Right renal cortex interstitium (tissue), 3 donors: ENCODE data around the gene FMNL2. TPM values are rescaled to one million over a fixed set of nuclear protein-coding genes. Genes with fewer than 3 reads are reported as not detected.
"Not testable (repeated sequence)": the region's sequence is repeated elsewhere in the genome, so short reads cannot be mapped to it uniquely, and the experiment has no call there.

ENCODE experiments used
- DNase-seq, 3 donors: peaks; one replicate each; pipeline ENCODE4 v3.0.0-alpha.2; 2013; ENCODE audit warnings: low read depth in 3 of 3, low spot score in 2 of 3
- polyA plus RNA-seq, 3 donors: library from polyadenylated mRNA; unstranded; fragments of 120-200 nt; gene quantifications; one replicate each; pipeline ENCODE4 v1.2.1, GENCODE V29; 2013; ENCODE audit not compliant: insufficient read length in 3 of 3

FMNL2 gene
- polyA plus RNA-seq, 3 donors = 83.8 to 107 (median 98.2) TPM

DNA sequence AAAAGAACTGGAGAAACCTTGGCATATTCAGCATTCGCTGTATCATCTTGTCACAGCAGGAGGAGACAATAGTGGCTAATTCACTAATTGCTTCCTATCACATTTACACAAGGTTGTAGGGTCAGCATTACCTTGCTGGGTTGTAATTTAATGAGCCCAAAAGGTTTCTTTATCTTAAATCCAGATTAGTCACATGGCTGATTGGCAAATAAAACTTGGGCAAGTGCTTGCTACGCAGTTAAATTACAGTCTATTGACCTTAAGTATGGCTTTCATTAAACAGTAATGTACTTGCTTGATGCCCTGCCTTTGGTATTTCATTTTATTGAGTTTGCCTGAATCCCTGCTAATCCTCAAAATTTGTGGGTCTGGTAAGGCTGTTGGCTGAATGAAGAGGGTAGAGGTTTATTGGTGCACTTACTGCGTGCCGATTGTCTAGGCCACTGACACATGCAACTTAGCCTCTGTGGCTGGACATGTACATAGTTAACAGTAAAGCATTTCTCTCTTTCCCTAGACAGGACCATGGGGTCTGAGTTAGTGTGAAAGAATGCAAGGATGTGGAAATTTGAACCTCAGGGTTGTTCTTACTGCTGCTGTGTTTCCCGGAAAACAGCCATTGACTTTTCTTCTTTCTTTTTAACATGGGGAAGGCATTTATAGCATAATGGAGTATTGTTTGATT is 34.3 kb downstream of the FMNL2 start:
- DNase-seq = no peak

DNA sequence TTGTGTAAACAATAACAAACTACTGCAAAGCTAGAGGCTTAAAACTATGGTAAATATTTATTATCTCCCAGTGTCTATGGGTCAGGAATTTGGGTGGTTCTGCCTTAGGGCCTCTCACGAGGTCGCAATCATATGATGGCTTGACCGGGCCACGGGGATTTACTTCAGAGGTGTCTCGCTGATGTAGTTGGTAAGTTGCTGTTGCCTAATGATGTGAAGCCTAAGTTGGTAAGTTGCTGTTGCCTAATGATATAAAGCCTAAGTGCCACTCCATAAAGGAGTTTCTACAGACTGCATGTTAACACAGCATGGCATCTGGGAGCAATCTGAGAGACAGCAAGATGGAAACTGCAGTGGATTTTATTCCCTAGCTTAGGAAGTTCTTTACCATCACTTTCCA is 35.8 kb downstream of the FMNL2 start:
- DNase-seq = no peak

DNA sequence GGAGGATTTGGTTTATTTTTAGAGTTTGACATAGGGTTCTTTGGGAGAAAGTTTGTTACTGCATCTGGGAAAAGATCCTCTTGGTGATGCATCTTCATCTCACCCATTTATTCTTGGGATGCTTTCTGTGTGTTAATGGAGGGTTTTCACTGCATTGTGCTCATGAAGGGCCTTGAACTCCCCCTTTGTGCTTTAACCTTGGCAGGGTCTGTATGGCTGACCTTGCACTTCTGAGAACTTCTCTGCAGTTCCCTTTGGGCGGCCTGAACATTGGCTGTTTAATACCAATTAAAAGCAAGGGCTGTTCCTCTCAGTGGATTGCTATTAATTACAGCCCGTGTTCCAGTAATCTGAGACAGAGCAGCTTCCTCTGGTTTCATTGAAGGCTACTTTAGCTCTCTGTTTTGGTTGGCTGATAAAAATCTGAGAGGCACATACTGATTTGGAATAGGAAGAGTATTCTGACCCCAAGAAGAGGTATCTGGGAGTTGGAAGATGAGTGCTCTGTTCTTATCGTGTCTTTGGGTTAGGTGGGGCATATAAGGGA is 37.5 kb downstream of the FMNL2 start:
- DNase-seq = no peak

DNA sequence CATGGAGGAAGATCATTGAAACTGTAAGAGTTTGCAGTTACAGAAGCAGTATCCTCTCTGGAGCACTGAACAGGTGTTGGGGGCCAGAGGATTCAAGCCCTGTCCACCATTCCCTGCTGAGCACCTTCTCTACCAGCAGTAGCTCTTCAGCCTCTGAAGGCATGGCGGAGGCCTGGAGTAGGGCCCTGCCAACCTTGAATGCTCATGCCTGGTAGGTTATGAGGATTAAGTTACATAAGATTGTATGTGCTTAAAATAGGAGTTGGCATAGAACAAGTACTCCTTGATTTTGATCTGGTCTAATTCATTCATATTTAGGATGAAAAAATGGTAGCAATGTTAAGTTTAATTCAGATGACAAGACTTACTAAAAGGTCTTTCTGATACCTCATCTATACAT is 40.2 kb downstream of the FMNL2 start:
- no peak for DNase-seq

DNA sequence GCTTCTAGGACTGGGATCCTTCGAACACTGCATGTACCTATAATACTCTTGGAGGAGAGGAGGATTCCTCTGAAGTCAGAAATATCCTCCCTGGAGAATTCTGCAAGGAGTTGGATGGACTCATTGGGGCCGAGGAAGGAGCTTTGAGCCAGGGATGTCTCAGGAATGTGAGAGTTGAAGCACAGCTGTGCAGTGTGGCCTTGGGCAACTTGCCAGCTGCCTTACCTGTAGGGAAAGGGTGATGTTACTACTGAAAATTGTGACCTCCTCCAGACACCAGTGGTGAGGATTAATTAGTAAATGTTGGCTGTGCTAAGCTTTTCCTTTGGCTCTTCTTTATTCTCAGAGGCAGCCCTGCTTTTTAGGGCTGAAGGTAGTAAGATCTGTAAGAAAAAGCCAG is 41.4 kb downstream of the FMNL2 start:
- no peak for DNase-seq

DNA sequence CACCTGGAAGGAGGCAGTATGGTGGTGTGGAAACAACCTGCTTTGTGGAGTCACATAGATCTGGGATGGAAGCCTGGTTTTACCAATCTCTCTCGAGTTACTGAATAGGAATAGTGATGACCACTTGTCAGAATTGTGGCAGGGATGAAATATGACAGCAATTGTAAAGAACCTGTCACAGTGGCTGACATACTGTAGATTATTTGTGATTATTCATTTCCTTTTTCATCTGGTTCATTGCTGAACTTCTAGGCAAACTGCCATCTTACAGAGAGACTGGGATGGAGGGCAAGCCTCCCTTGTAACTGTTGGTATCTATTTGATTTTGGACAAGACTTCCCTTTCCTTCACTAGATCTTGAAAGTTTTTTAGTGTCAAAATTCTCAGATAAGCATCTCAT is 42.0 kb downstream of the FMNL2 start:
- DNase-seq = no peak

DNA sequence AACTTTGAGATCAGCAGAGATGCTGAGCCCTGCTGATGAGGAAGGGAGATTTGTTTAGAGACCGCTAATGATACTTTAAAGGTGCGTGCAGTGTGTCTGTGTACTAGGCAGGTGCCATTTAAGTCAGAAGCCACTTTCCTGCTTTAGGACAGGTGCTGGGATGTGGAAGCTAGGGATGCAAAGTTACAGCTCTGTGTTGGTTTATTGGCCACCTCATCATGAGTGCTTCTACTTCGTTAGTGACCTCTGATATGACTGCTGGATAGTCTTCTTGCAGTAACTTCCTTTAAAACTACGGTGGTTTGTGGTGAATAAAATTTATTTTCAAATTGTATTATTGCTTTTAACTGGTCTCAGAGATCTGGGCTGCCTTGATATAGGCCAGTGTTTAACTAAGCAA is 44.1 kb downstream of the FMNL2 start:
- DNase-seq = no peak

DNA sequence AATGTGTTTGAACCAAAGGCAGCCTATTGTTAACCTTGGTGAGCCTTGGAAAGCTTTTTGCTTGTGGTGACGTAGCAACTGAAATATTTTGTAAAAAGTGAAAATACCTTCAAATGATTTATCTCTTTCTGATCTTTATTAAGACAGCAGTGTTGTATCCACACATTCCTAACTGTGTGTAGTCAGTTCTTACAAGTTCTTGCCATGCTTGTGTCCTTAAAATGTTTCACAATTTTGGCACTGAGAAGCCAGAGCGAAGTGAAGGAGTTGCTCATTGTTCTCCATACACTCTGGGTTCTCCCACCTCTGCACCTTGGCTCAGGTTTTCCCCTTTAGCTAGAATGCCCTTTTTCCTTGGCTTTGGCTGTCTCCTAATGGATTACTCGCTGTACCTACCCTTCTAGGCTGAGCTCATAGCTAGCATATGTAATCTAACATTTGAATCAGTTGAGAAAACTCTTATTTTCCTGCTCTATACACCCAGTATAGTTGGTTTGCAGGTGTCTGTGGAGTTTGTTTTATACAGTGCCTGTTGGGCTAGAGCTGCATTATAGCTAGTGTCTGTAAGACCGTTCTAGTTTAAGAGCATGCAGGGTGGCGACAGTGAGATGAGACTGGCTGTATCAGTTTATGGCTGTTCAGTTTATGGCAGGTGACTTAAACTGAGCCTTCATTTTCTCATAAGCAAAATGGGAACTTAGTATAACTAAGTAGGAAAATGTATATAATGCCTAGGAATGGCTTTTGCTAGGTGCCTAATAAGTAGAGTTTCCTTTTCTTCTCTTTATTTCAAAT is 45.5 kb downstream of the FMNL2 start:
- DNase-seq = no peak

DNA sequence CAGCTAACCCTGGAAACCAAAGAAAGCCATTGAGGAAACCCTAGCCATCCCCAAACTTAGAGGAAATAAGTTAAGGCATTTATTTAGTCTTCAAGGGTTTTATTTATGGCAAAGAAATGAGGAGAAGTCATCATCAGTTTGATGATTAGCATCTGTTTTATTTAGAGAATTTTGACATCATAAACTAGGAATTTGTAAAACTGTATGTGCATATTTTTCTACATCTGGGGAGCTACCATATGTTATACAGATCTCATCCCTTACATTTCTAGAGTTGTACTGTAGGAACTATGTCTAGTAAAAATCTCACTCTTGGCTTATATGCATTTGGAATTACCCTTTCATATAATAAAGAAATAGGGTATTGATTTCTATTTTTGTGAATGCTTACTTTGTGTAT is 48.7 kb downstream of the FMNL2 start:
- no peak for DNase-seq

DNA sequence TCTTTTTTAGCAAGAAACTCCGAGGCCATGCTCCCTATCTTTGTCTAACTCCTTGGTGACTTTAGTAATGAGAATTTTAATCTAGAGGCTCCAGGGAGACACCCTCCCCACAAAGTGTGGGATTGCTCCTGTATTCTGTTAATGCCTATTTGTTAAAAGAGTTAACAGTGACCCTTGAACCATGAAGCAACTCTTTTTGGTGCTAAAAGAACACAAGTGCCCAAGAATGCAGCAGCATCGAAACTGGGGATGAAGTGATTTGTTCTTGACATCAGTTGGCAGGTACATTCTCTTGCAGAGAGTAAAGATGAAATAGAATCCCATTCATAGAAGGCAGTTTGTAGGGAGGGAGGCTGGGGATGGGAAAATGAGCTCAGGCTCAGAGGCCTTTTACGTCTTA is 50.0 kb downstream of the FMNL2 start:
- DNase-seq = no peak

DNA sequence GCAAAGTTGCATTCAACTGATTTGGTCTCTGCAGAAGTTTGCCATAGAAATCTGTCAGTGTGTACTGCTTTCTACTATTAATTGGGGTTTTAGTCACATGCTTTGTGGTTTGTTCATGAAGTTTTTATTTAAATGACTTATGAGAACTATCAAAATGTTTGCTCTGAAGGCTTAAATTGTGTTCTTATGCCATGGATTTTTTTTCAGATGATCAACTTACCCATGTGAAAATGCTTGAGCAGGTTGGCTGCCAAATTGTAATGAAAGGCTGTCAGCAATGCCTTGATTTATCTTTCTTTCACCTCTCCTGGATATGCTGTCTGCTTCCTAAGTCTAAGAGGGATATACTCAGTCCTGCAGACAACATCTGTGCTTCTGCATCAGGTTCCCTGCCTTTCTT is 50.7 kb downstream of the FMNL2 start:
- DNase-seq = no peak

DNA sequence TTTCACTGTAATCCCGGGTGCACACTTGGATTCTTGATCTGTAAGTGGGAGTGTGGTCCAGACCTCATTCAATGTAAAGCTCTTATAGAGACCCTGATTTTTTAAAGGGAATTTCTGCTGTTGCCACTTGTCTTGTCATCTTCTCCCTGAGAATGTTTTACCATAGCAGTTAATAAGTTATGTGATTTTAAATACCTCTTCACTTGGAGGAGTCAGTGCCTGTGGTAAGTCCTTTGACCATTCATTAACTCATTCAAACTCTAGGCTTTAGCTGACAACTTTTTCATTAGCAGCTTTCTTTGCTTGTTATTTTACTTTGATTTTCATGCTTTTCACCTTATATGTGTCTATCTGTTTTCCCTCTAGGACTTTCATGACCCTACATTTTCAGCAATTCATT is 51.3 kb downstream of the FMNL2 start:
- no peak for DNase-seq

DNA sequence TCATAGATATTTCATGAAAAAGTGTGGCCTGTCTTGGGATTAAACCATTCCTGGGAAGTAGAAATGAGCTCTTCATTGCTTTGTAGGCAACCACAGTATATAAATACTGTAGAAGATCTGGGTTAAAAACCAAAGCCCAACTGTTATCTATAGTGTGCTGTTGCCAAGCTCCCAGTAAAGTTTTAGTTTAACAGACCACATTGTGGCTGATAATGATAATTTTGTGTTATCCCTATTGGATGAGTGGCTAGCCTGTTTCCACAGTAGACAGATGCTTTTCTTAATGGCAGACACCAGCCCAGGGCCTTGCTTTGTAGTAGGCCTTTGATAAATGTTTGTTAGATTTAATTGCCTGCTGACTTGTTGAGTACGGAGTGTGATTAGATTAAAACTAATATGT is 52.1 kb downstream of the FMNL2 start:
- no peak for DNase-seq

DNA sequence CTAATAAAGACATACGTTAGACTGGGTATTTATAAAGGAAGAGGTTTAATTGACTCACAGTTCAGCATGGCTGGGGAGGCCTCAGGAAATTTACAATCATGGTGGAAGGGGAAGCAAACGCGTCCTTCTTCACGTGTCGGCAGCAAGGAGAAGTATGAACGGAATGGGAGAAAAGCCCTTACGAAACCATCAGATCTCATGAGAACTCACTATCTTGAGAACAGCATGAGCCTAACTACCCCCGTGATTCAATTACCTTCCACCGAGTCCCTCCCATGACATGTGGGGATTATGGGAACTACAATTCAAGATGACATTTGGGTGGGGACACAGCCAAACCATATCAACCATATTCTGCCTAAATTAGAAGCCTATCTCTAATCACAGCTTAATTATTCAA is 53.3 kb downstream of the FMNL2 start:
- not testable (repeated sequence) for DNase-seq

DNA sequence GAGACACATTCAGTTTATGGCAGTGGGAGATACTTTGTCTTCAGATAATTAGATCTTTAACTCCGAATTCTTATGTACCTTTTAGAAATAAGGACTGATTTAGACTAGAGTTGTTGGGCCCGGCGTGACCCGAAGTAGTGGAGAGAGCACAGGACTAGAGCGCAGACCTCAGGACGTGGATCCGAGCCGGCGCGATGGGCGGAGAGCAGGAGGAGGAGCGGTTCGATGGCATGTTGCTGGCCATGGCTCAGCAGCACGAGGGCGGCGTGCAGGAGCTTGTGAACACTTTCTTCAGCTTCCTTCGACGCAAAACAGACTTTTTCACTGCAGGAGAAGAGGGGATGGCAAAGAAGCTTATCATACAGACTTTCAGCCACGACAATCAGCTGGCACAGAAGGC is 54.5 kb downstream of the FMNL2 start:
- DNase-seq = no peak

DNA sequence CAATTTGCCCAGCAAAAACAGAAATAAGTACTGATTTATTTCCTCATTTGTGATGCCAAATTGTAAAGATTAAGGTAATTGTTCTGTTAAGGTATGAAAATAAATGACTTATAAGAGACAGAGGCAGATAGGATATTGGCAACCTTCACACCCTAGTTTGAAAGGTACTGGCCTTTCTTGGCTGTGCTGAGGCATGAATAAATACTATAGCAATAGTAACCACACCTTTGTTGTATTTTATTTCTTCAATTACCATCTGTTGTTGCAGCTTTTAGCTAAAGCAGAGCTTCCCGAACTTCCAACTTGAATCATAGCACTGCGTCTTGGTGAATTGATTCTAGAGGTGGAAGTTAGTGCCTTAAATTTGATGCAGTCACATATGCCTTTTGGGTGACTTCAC is 55.9 kb downstream of the FMNL2 start:
- DNase-seq = no peak

DNA sequence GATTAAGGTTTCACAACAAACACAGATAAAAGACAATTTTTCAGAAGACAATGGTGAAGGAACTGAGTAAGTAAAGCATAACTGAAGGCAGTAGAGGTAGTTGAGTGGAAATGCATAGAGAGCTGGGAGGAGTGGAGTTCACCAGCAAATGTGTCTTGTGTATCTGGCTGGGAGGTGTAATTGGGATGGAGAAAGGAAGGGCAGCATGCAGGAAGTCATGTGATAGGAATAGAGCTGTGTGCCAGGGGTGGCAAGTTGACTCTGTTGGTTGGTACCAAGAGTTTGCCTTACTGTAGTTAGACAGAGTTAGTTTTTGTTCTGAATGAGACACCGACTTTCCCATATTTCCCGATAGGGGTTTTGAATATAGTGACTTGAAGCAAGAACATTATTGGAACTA is 56.3 kb downstream of the FMNL2 start:
- no peak for DNase-seq

DNA sequence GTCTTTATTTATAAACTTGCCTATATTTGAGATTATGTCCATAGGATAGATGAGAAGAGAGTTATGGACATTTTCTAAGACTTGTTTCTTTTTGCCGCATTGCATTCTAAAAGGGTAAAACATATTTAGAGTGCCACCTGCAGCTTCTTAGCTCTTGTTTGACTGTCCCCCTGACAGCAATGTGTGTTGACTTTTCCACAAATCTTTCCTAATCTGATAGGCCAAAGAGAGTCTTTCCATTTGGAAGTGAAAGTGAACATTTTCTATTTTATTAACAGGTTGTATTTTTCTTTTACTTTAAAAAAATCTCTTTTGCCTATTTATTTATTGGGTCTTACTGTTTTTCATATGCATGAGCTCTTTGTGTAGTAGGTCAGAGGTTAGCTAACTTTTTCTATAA is 58.4 kb downstream of the FMNL2 start:
- no peak for DNase-seq

DNA sequence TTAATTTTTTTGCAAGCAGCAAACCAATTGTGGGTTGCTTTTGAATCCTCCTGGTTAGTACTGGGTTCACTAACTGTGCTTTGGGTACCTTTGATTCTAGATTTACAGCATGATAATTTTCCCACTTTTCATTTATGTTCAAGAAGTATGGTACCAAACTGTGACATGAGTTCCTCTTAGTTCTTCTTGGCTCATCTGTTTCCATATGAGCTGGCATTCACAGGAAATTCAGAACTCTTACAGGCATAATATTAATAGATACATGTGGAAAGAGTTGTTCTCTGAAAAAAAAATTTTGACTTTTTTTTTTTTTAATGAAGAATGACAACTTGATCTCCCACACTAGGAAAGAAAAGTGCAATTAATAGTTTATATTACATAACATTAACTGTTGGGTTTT is 59.4 kb downstream of the FMNL2 start:
- no peak for DNase-seq

DNA sequence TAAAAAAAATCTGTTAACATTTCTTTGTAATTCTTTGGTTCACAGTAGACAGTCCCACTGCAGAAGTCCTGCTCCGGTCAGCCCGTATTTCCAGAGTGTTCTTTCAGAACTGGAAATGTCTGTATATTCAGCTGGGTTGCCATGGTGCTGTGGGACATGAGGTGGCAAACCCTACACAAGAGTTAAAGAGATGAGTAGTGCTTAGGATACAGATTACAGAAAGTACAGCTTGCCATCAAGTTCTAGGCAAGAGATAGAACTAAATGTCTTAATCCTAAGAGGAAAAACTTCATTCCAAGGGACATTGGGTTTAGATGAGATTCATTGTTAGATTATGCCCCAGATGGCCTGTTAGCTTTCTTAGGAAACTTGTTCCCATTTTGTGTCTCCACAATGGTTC is 60.1 kb downstream of the FMNL2 start:
- DNase-seq = no peak

DNA sequence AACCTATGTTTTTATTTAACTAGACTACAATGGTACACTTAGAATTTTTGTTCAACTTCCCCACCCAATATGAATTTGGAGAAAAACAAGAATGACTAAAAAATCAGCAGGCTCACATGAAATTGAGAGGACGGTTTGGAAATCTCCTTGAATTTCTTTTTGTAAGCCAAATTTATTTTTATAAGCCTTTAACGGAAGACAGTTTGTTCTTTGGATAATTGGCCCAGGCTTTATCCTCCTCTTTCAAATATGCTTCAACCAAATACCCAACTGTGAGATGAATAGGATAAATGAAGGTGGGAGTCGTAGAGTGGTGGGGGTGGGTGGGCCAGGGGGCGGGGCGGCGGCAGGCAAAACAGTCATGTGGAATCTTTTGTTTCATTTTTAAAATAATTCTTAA is 60.6 kb downstream of the FMNL2 start:
- no peak for DNase-seq

DNA sequence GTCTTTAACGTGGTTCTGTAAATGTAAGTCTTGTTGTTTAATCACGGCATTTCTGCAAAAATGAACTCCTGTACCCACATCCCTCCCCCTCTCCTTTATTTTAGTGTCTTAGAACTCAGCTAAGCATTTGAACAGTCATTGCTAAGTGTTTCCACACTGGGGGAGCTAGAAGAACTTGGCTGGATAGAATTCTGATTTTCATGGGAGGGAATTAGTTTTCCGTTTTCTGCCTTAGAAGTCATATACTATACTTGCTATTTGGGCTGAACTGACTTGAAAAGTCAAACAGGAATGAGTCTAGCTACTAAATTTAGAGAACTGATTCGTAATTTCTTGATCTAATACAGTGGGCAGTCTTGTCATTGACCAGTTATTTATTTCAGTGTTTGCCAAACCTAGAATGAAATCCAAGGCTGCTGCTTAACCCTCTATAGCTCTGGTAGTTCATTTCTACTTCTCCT is 61.1 kb downstream of the FMNL2 start:
- DNase-seq = no peak
